Muscle of leg (tissue), 16 donors: ENCODE data around the gene DNAH14. TPM values are rescaled to one million over a fixed set of nuclear protein-coding genes. Genes with fewer than 3 reads are reported as not detected.
A peak's percentile ranks its signal among the peaks of the same experiment; 100 is the strongest.
"Not testable (repeated sequence)": the region's sequence is repeated elsewhere in the genome, so short reads cannot be mapped to it uniquely, and the experiment has no call there.

Source experiments
- DNase-seq: peaks from one replicate; pipeline ENCODE4 v3.0.0; 2013
- H3K27ac ChIP-seq: one replicate; pipeline ENCODE4 v1.5.1; 2013; ENCODE audit warnings: mild to moderate bottlenecking, low read length, control low read depth
- H3K27me3 ChIP-seq: one replicate; pipeline ENCODE4 v1.6.1; 2013; ENCODE audit warnings: low read length; ENCODE audit not compliant: control insufficient read depth, insufficient read depth
- H3K36me3 ChIP-seq: one replicate; pipeline ENCODE4 v1.6.1; 2013; ENCODE audit warnings: low read length; ENCODE audit not compliant: control insufficient read depth, insufficient read depth
- H3K4me1 ChIP-seq: one replicate; pipeline ENCODE4 v1.6.1; 2013; ENCODE audit warnings: low read length; ENCODE audit not compliant: control insufficient read depth, insufficient read depth
- H3K4me3 ChIP-seq: one replicate; pipeline ENCODE4 v1.5.1; 2013; ENCODE audit warnings: low read length, control low read depth
- H3K9me3 ChIP-seq: replicated peaks from 2 replicates; pipeline ENCODE4 v1.6.1; 2013; ENCODE audit warnings: low read depth, low read length; ENCODE audit not compliant: control insufficient read depth
- WGBS: methylation state at CpG from one replicate; pipeline ENCODE4 v1.1.5; 2013; ENCODE audit warnings: missing lambda C conversion rate; ENCODE audit not compliant: insufficient coverage; 5-methylcytosine and 5-hydroxymethylcytosine counted together
- long read RNA-seq, 11 donors: transcript quantifications; one replicate each; lab custom pipeline, GENCODE V29; 2026
- polyA plus RNA-seq, 8 donors: library from polyadenylated mRNA; unstranded; fragments of 120-200 nt; gene quantifications; one replicate each; pipeline versions ENCODE4 v1.2.1 to v1.2.3, GENCODE V29; 2013; ENCODE audit warnings: inconsistent platforms in 1 of 8, low replicate concordance in 1 of 8; ENCODE audit not compliant: insufficient read length in 8 of 8, insufficient read depth in 1 of 8
- total RNA-seq: library from RNA; stranded (reverse); fragments of 120-200 nt; gene quantifications from one replicate; pipeline ENCODE4 v1.2.4, GENCODE V29; 2013

The DNAH14 gene
- total RNA-seq (24.6 TPM), polyA plus RNA-seq (1 to 10 TPM; 4.3 to 8.6 (median 6.0) TPM)
- long read RNA-seq, donor 1, partial matches to known transcripts = 0 of 1 reads
- long read RNA-seq, donor 1, other reads (novel, unspliced or antisense) = 0 of 1 reads
- long read RNA-seq, donor 2 = 0 reads
- long read RNA-seq, donor 3 = 0 reads
- long read RNA-seq, donor 4, partial matches to known transcripts = 0 of 1 reads
- long read RNA-seq, donor 4, other reads (novel, unspliced or antisense) = 0 of 1 reads
- long read RNA-seq, donor 5, partial matches to known transcripts = 0 of 1 reads
- long read RNA-seq, donor 5, other reads (novel, unspliced or antisense) = 0 of 1 reads
- long read RNA-seq, donor 6 = 0 reads
- long read RNA-seq, donor 7 = 0 reads
- long read RNA-seq, donor 8, partial matches to known transcripts = 0 of 1 reads
- long read RNA-seq, donor 8, other reads (novel, unspliced or antisense) = 0 of 1 reads
- long read RNA-seq, donor 9 = 0 reads
- long read RNA-seq, donor 10 = 0 reads
- long read RNA-seq, donor 11 = 0 reads

DNA sequence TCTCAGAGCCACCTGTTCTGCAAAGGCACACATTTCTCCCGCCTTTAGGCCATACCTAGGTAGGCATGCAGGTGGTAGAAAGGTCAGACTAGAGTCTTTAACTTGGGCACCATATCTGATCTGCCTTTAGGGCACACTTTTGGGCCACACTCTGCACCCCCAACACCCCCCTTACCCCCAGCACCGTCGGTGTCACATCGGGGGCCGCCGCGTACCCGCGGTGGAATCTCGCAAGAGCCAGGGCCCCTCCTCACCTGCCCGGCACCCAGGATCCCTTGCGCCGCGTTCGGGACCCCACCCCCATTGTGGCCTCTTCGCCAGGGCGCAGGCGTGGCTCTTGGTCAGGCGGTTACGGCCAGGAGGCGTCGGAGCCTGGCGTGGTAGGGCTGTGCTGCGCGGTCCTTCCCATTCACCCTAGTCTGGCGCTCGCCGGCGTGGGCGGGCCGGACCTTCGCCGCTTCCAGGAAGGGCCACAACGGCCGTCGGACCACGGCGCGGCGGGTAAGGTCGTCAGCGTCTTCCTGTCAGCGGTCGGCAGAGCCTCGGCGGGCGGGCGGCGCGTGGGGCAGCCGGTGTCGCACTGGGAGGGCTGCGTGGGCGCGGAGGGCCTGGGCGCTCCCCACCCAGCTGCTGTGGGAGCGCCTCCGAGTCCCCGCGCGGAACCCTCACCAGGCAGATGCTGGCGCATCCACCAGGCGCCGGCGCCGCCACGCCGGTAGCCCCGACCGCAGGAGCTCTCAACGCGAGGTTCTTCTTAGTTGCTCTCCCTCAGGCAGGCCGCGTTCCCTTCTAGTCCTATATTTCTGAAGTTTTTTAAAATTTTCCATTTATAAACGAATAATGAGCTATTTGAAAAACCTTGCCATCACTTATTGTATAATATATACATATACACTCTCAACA, at the start of gene DNAH14:
Gene DNAH14, plus strand, starts transcription at position 341 of the 903 bp plus-strand sequence. CDS start 23,028 bp downstream, outside the sequence.
- Histone ChIP-seq H3K36me3 (no peaks in the 10 kb centered on the region), H3K27me3 (no peaks in the 10 kb centered on the region), H3K9me3 (peaks cover 10% of the 10 kb centered on the region), H3K27ac (no peak within 1 kb of the TSS), H3K4me3 (peak within 1 kb of the TSS; percentile 41), H3K4me1 (peaks cover 4% of the 10 kb centered on the region)
- WGBS = under 1% methylated on average over 57 of the region's 75 CpGs
- DNase-seq = peak; percentile 74

GRCh38 chr1:224880593-224881307, 48.7 kb upstream of the DNAH14 start:
- Histone ChIP-seq H3K9me3 (no peaks in the 10 kb centered on the region), H3K27me3 (peaks cover 7% of the 10 kb centered on the region), H3K4me3 (no peak overlapping the region), H3K4me1 (no peaks in the 10 kb centered on the region), H3K27ac (no peak overlapping the region), H3K36me3 (no peaks in the 10 kb centered on the region)
- 21% methylated on average over 3 of the region's 8 CpGs for WGBS
- DNase-seq = peak; percentile 4

DNA sequence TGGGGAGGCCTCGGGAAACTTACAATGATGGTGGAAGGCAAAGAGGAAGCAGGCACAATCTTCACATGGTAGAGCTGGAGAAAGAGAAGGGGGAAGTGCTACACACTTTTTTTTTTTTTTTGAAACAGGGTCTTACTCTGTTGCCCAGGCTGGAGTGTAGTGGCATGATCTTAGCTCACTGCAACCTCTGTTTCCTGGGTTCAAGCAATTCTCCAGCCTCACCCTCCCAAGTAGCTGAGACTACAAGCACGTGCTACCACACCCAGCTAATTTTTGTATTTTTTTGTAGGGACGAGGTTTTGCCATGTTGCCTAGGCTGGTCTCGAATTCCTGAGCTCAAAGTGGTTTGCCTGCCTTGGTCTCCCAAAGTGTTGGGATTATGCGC, 48.2 kb upstream of the DNAH14 start:
- H3K27ac ChIP-seq, H3K36me3 ChIP-seq, H3K4me1 ChIP-seq, H3K27me3 ChIP-seq, H3K4me3 ChIP-seq, H3K9me3 ChIP-seq, DNase-seq: not testable (repeated sequence)
- WGBS = no CpG with 5 or more reads among the region's 5 CpGs

DNA sequence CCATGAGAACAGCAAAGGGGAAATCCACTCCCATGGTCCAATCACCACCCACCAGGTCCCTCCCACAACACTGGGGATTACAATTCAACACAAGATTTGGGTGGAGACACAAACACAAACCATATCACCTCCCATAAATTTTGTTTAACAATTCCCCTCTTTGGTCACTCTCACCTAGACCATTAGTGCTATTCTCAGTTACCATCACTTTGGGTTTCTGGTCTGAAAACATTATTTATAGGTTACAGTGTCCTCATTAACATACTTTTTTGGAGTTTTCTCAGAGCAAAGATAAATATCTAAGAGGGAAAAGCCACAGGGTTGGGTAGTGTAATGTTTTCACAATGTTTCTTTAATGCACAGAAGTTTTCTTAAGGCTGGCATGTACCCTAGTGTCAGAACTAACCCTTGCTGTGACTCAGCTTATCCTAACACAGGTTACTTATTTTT, 47.7 kb upstream of the DNAH14 start:
- no peak overlapping the region for H3K4me3 ChIP-seq
- no peaks in the 10 kb centered on the region for H3K9me3 ChIP-seq
- H3K36me3 ChIP-seq = no peaks in the 10 kb centered on the region
- H3K27ac ChIP-seq = no peak overlapping the region
- no peak for DNase-seq
- peaks cover 2% of the 10 kb centered on the region for H3K27me3 ChIP-seq
- H3K4me1 ChIP-seq = no peaks in the 10 kb centered on the region

GRCh38 chr1:224882264-224882663, 47.2 kb upstream of the DNAH14 start:
- Histone ChIP-seq H3K4me3 (no peak overlapping the region), H3K4me1 (no peaks in the 10 kb centered on the region), H3K27me3 (peaks cover 2% of the 10 kb centered on the region), H3K36me3 (no peaks in the 10 kb centered on the region), H3K27ac (no peak overlapping the region), H3K9me3 (no peaks in the 10 kb centered on the region)
- no CpG with 5 or more reads among the region's 4 CpGs for WGBS
- no peak for DNase-seq

GRCh38 chr1:224883091-224883490, 46.4 kb upstream of the DNAH14 start:
- no peaks in the 10 kb centered on the region for H3K4me1 ChIP-seq
- WGBS = 100% methylated on average over 1 of the region's 2 CpGs
- DNase-seq = no peak
- no peak overlapping the region for H3K27ac ChIP-seq
- H3K36me3 ChIP-seq = no peaks in the 10 kb centered on the region
- H3K9me3 ChIP-seq = no peaks in the 10 kb centered on the region
- H3K27me3 ChIP-seq = peaks cover under 1% of the 10 kb centered on the region
- H3K4me3 ChIP-seq = no peak overlapping the region

- H3K36me3 ChIP-seq = no peaks in the 10 kb centered on the region
- no peak overlapping the region for H3K4me3 ChIP-seq
- no peak overlapping the region for H3K27ac ChIP-seq
- H3K4me1 ChIP-seq = no peaks in the 10 kb centered on the region
- WGBS = no CpG with 5 or more reads among the region's 1 CpG
- H3K27me3 ChIP-seq = no peaks in the 10 kb centered on the region
- no peaks in the 10 kb centered on the region for H3K9me3 ChIP-seq
- DNase-seq = no peak
Observed at GRCh38 chr1:224884361-224884801, 45.1 kb upstream of the DNAH14 start.

DNA sequence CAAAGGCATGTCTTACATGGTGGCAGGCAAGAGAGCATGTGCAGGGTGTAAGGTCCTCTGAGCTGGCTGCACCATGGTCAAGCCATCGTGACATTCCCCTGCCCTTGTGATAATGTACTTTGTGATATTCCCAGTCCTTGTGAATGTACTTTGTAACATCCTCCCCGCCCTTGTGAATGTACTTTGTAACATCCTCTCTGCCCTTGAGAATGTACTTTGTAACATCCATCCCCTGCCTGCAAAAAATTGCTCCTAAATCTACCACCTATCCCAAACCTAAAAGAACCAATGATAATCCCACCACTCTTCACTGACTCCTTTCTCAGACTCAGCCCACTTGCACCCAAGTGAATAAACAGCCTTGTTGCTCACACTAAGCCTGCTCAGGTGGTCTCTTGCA, 44.1 kb upstream of the DNAH14 start:
- DNase-seq = not testable (repeated sequence)
- WGBS = no CpG with 5 or more reads among the region's 2 CpGs

GRCh38 chr1:224894915-224895314, 34.6 kb upstream of the DNAH14 start:
- Histone ChIP-seq H3K9me3 (no peaks in the 10 kb centered on the region), H3K4me3 (no peak overlapping the region), H3K27me3 (no peaks in the 10 kb centered on the region), H3K4me1 (no peaks in the 10 kb centered on the region), H3K36me3 (no peaks in the 10 kb centered on the region), H3K27ac (no peak overlapping the region)
- WGBS = no CpG with 5 or more reads among the region's 3 CpGs
- no peak for DNase-seq

More for the DNA sequence above, 44.1 kb upstream of the DNAH14 start:
- not testable (repeated sequence) for H3K27me3 ChIP-seq, H3K27ac ChIP-seq, H3K9me3 ChIP-seq, H3K4me1 ChIP-seq, H3K4me3 ChIP-seq, H3K36me3 ChIP-seq
